HepG2 (cell line): Measurements from ENCODE around the gene TBC1D10B. TPM values are rescaled to one million over a fixed set of nuclear protein-coding genes. Genes with fewer than 3 reads are reported as not detected.

Experiments
- ATAD3A ChIP-seq: sonication (generic); formaldehyde crosslinking; IDR thresholded peaks from 2 replicates; pipeline ENCODE4 v1.4.0; 2020; ENCODE audit warnings: missing genetic modification reagents
- CBFB ChIP-seq: sonication (generic); formaldehyde crosslinking; IDR thresholded peaks from 2 replicates; pipeline ENCODE4 v1.4.0; 2020; ENCODE audit warnings: missing genetic modification reagents
- CEBPZ ChIP-seq: IDR thresholded peaks from 2 replicates; pipeline ENCODE4 v1.6.1; 2012; ENCODE audit warnings: low read length, improper control_type of control experiment
- DZIP1 ChIP-seq: sonication (generic); formaldehyde crosslinking; IDR thresholded peaks from 2 replicates; pipeline ENCODE4 v1.5.0; 2020; ENCODE audit warnings: mild to moderate bottlenecking, missing genetic modification reagents
- JUN ChIP-seq: sonication (generic); formaldehyde crosslinking; IDR thresholded peaks from 2 replicates; pipeline ENCODE4 v1.4.0; 2020; ENCODE audit warnings: mild to moderate bottlenecking, missing genetic modification reagents
- NR3C1 ChIP-seq: sonication (generic); formaldehyde crosslinking; IDR thresholded peaks from 2 replicates; pipeline ENCODE4 v1.4.0; 2020; ENCODE audit warnings: missing genetic modification reagents
- PCBP1 ChIP-seq: fragments of 200-400 bp; formaldehyde crosslinking; IDR thresholded peaks from 2 replicates; pipeline ENCODE4 v1.6.1; 2017; ENCODE audit warnings: mild to moderate bottlenecking, low read depth, low read length, borderline replicate concordance
- PTBP1 ChIP-seq: fragments of 200-400 bp; formaldehyde crosslinking; IDR thresholded peaks from 2 replicates; pipeline ENCODE4 v1.6.1; 2018; ENCODE audit warnings: low read length, low read depth; ENCODE audit not compliant: poor library complexity, severe bottlenecking
- RBFOX2 ChIP-seq: fragments of 200-400 bp; formaldehyde crosslinking; IDR thresholded peaks from 2 replicates; pipeline ENCODE4 v1.6.1; 2017; ENCODE audit warnings: low read depth, mild to moderate bottlenecking, low read length
- SIN3A ChIP-seq: IDR thresholded peaks from 2 replicates; pipeline ENCODE4 v1.6.1; 2011; ENCODE audit warnings: low read depth, mild to moderate bottlenecking, control low read depth, low read length, borderline replicate concordance
- SNAPC2 ChIP-seq: sonication (generic); formaldehyde crosslinking; IDR thresholded peaks from 2 replicates; pipeline ENCODE4 v1.8.1; 2022; ENCODE audit warnings: mild to moderate bottlenecking, missing genetic modification reagents
- SP1 ChIP-seq, 2 experiments: fragments of 450-650 bp in 1 of 2; sonication (generic) in 1 of 2; formaldehyde crosslinking in 1 of 2; IDR thresholded peaks; 2 replicates each; pipeline versions ENCODE4 v1.4.0 to v1.6.1; 2016 to 2020; ENCODE audit warnings: missing genetic modification reagents in 1 of 2
- SRF ChIP-seq: IDR thresholded peaks from 2 replicates; pipeline ENCODE4 v1.6.1; 2011; ENCODE audit warnings: mild to moderate bottlenecking, low read depth, low read length, moderate library complexity
- TARDBP ChIP-seq: sonication (generic); formaldehyde crosslinking; IDR thresholded peaks from 2 replicates; pipeline ENCODE4 v1.8.0; 2022; ENCODE audit warnings: mild to moderate bottlenecking, missing genetic modification reagents
- TRIM24 ChIP-seq: sonication (generic); formaldehyde crosslinking; IDR thresholded peaks from 2 replicates; pipeline ENCODE4 v1.8.0; 2022; ENCODE audit warnings: mild to moderate bottlenecking, missing genetic modification reagents
- ZBTB14 ChIP-seq: sonication (generic); formaldehyde crosslinking; IDR thresholded peaks from 2 replicates; pipeline ENCODE4 v1.4.0; 2020; ENCODE audit warnings: missing genetic modification reagents
- ZNF296 ChIP-seq: sonication (generic); formaldehyde crosslinking; conservative IDR thresholded peaks from 2 replicates; pipeline ENCODE4 v1.5.0; 2020; ENCODE audit warnings: mild to moderate bottlenecking, missing genetic modification reagents
- ZNF841 ChIP-seq: sonication (generic); formaldehyde crosslinking; IDR thresholded peaks from 2 replicates; pipeline ENCODE4 v1.8.1; 2023; ENCODE audit warnings: missing genetic modification reagents, borderline replicate concordance
- polyA plus RNA-seq, 8 experiments: library from polyadenylated mRNA; depleted of rRNA in 3 of 8; stranded (reverse) in 7 of 8; unstranded in 1 of 8; fragments of >200 nt; fragmentation: Illumina TruSeq in 4 of 8; extraction: Trizol in 4 of 8; gene quantifications; 2 replicates each; pipeline versions ENCODE4 v1.2.1 to v1.2.3, GENCODE V29; 2011 to 2016; ENCODE audit warnings: low read depth in 4 of 8, missing spikeins in 1 of 8, mixed read lengths in 1 of 8; ENCODE audit not compliant: insufficient read depth in 1 of 8
- total RNA-seq, 5 experiments: library from RNA; depleted of rRNA; stranded (reverse); fragments of >200 nt; fragmentation: Illumina TruSeq; extraction: Trizol; gene quantifications; 2 replicates each; pipeline ENCODE4 v1.2.3, GENCODE V29; 2016; ENCODE audit warnings: low read depth in 1 of 5

The TBC1D10B gene
- total and polyA plus RNA-seq, 2 of the 13 experiments (the other 11 are each of a cell fraction or from before 2014, with no cell fraction given) = 15.7 to 24.8 TPM

- TF ChIP-seq PTBP1 (no peak), TRIM24 (CRISPR knock-in tag) (no peak), RBFOX2 (peak; percentile 97), ZNF841 (CRISPR knock-in tag) (no peak), ATAD3A (no peak), ZBTB14 (CRISPR knock-in tag) (0 out of 2 replicates have a peak, but pooled peaks have one; percentile 2), NR3C1 (CRISPR knock-in tag) (no peak), SP1 (IDR thresholded peaks at IDR 0.05) (0 out of 2 replicates have a peak, but pooled peaks have one; percentile 73), SP1 (CRISPR knock-in tag; IDR thresholded peaks at IDR 0.05) (peak; percentile 96), SIN3A (peak; percentile 97; the same call in 1 of the 2 replicates), DZIP1 (CRISPR knock-in tag) (peak; percentile 92), JUN (CRISPR knock-in tag) (no peak), PCBP1 (peak; percentile 77; the same call in 1 of the 2 replicates), TARDBP (peak; percentile 78; the same call in 1 of the 2 replicates), SRF (no peak), ZNF296 (peak; percentile 50; the same call in 1 of the 2 replicates), CBFB (CRISPR knock-in tag) (peak; percentile 49), SNAPC2 (CRISPR knock-in tag) (0 out of 2 replicates have a peak, but pooled peaks have one; percentile 59), CEBPZ (no peak)
Measured at GRCh38 chr16:30407102-30407803, 37.0 kb upstream of the TBC1D10B start, which contains the start of gene ZNF771 (continued).
